Osteoblast (primary cell): ENCODE results near the gene LUZP1. TPM values are rescaled to one million over a fixed set of nuclear protein-coding genes. Genes with fewer than 3 reads are reported as not detected.

Experiments used
- DNase-seq: peaks from one replicate; pipeline ENCODE4 v3.0.0; 2011; ENCODE audit warnings: low spot score, mixed read lengths; ENCODE audit not compliant: insufficient read length; ENCODE audit errors: missing footprints
- H2AFZ ChIP-seq: 2 replicates; pipeline ENCODE4 v1.6.0; 2011; ENCODE audit warnings: mild to moderate bottlenecking, low read length
- H3K27ac ChIP-seq: 2 replicates; pipeline ENCODE4 v1.5.1; 2011; ENCODE audit warnings: mild to moderate bottlenecking, low read depth, low read length, moderate library complexity
- H3K27me3 ChIP-seq: 2 replicates; pipeline ENCODE4 v1.6.0; 2012; ENCODE audit warnings: mild to moderate bottlenecking, control low read depth, inconsistent platforms, low read length, moderate library complexity; ENCODE audit not compliant: insufficient read depth
- H3K36me3 ChIP-seq: 2 replicates; pipeline ENCODE4 v1.5.1; 2011; ENCODE audit warnings: mild to moderate bottlenecking, low read length, control low read depth, moderate library complexity; ENCODE audit not compliant: insufficient read depth
- H3K4me1 ChIP-seq: 2 replicates; pipeline ENCODE4 v1.5.1; 2011; ENCODE audit warnings: mild to moderate bottlenecking, low read length, control low read depth, moderate library complexity; ENCODE audit not compliant: insufficient read depth
- H3K4me2 ChIP-seq: 2 replicates; pipeline ENCODE4 v1.6.0; 2011; ENCODE audit warnings: mild to moderate bottlenecking, low read length; ENCODE audit not compliant: insufficient read depth
- H3K4me3 ChIP-seq: fragments of 200-600 bp; sonication (generic); 3 replicates; pipeline ENCODE4 v1.5.1; 2012; ENCODE audit warnings: mild to moderate bottlenecking, low read length, inconsistent platforms; ENCODE audit not compliant: insufficient read depth
- H3K79me2 ChIP-seq: 2 replicates; pipeline ENCODE4 v1.6.0; 2012; ENCODE audit warnings: mild to moderate bottlenecking, low read length, control low read depth, inconsistent platforms; ENCODE audit not compliant: insufficient read depth
- H3K9me3 ChIP-seq: 2 replicates; pipeline ENCODE4 v1.5.1; 2011; ENCODE audit warnings: low read depth, low read length, control low read depth
- H4K20me1 ChIP-seq: 2 replicates; pipeline ENCODE4 v1.6.0; 2012; ENCODE audit warnings: mild to moderate bottlenecking, low read length, control low read depth; ENCODE audit not compliant: insufficient read depth
- total RNA-seq: library from RNA; depleted of rRNA; stranded (reverse); fragments of >200 nt; gene quantifications from 2 replicates; pipeline ENCODE4 v1.2.3, GENCODE V29; 2012
- TF ChIP-seq, protein P1 (sequence below): IDR thresholded peaks from 2 replicates; pipeline ENCODE4 v1.5.1; 2011; ENCODE audit warnings: mild to moderate bottlenecking, low read depth, low read length, moderate library complexity; ENCODE audit errors: extremely low read depth

LUZP1 gene
- total RNA-seq, 1 donor: 30.0 TPM

GRCh38 chr1:23122023-23122748 is 46.5 kb downstream of the LUZP1 start:
- peak overlapping the region; percentile 3 for H3K4me3 ChIP-seq
- no peak overlapping the region for H2AFZ ChIP-seq
- H3K4me2 ChIP-seq: peak overlapping the region; percentile 47
- peaks cover 95% of the 10 kb centered on the region for H3K79me2 ChIP-seq
- peaks cover 39% of the 10 kb centered on the region for H3K4me1 ChIP-seq
- no peaks in the 10 kb centered on the region for H3K27me3 ChIP-seq
- no peak for DNase-seq
- H3K27ac ChIP-seq: no peak overlapping the region
- peaks cover 42% of the 10 kb centered on the region for H4K20me1 ChIP-seq
- H3K36me3 ChIP-seq: no peaks in the 10 kb centered on the region
- H3K9me3 ChIP-seq: no peaks in the 10 kb centered on the region
- TF ChIP-seq, protein P1, sequence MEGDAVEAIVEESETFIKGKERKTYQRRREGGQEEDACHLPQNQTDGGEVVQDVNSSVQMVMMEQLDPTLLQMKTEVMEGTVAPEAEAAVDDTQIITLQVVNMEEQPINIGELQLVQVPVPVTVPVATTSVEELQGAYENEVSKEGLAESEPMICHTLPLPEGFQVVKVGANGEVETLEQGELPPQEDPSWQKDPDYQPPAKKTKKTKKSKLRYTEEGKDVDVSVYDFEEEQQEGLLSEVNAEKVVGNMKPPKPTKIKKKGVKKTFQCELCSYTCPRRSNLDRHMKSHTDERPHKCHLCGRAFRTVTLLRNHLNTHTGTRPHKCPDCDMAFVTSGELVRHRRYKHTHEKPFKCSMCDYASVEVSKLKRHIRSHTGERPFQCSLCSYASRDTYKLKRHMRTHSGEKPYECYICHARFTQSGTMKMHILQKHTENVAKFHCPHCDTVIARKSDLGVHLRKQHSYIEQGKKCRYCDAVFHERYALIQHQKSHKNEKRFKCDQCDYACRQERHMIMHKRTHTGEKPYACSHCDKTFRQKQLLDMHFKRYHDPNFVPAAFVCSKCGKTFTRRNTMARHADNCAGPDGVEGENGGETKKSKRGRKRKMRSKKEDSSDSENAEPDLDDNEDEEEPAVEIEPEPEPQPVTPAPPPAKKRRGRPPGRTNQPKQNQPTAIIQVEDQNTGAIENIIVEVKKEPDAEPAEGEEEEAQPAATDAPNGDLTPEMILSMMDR: no peak

DNA sequence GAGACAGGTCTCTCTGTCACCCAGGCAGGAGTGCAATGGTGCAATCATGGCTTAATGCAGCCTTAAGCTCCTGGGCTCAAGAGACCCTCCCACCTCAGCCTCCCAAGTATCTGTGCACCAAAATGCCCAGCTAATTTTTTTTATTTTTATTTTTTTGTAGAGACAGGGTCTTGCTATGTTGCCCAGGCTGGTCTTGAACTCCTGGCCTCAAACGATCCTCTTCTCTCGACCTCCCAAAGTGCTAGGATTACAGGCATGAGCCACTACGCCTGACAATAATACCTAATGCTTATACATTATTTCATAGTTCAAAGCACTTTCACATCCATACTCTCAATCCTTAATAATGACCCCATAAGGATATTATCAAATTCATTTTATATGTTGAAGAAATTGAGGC is 48.3 kb downstream of the LUZP1 start:
- peaks cover 32% of the 10 kb centered on the region for H4K20me1 ChIP-seq
- H3K27ac ChIP-seq: peak overlapping the region; percentile 67
- TF ChIP-seq, protein P1: no peak
- H3K36me3 ChIP-seq: no peaks in the 10 kb centered on the region
- H3K27me3 ChIP-seq: no peaks in the 10 kb centered on the region
- no peak overlapping the region for H3K4me3 ChIP-seq
- peaks cover 24% of the 10 kb centered on the region for H3K4me1 ChIP-seq
- peak overlapping the region; percentile 73 for H3K4me2 ChIP-seq
- no peak overlapping the region for H2AFZ ChIP-seq
- H3K9me3 ChIP-seq: no peaks in the 10 kb centered on the region
- H3K79me2 ChIP-seq: peaks cover 94% of the 10 kb centered on the region
- DNase-seq: no peak

GRCh38 chr1:23118957-23119792 is 49.5 kb downstream of the LUZP1 start:
- H3K4me3 ChIP-seq: peak overlapping the region; percentile 18

More at GRCh38 chr1:23118957-23119792, 49.5 kb downstream of the LUZP1 start:
- Histone ChIP-seq H3K4me2 (peak overlapping the region; percentile 73), H3K27ac (peak overlapping the region; percentile 67), H3K9me3 (no peaks in the 10 kb centered on the region), H3K36me3 (no peaks in the 10 kb centered on the region), H3K4me1 (peaks cover 31% of the 10 kb centered on the region), H4K20me1 (peaks cover 22% of the 10 kb centered on the region), H3K79me2 (peaks cover 94% of the 10 kb centered on the region), H3K27me3 (no peaks in the 10 kb centered on the region), H2AFZ (no peak overlapping the region)
- DNase-seq: peak; percentile 67
- TF ChIP-seq, protein P1: no peak
